Panc1 (cell line): ENCODE measurements around the gene GDF7.

Source experiments
- POLR2AphosphoS5 ChIP-seq: IDR thresholded peaks from 2 replicates; pipeline ENCODE4 v1.6.1; 2012; ENCODE audit warnings: mild to moderate bottlenecking, low read depth, low read length, moderate library complexity
- SIN3A ChIP-seq: IDR thresholded peaks from 2 replicates; pipeline ENCODE4 v1.6.1; 2012; ENCODE audit warnings: low read depth, mild to moderate bottlenecking, low read length, moderate library complexity, borderline replicate concordance; ENCODE audit not compliant: insufficient read depth
- TF ChIP-seq, protein P1 (sequence below): fragments of 450-650 bp; IDR thresholded peaks from 2 replicates; pipeline ENCODE4 v1.5.1; 2017; ENCODE audit warnings: mild to moderate bottlenecking
- TF ChIP-seq, protein P2 (sequence below), 2 experiments: IDR thresholded peaks; 2 replicates each; pipeline ENCODE4 v1.6.1; 2011 to 2012; ENCODE audit warnings: low read depth in 2 of 2, control low read depth in 1 of 2, low read length in 1 of 2, mild to moderate bottlenecking in 1 of 2, moderate library complexity in 1 of 2; ENCODE audit not compliant: insufficient read depth in 1 of 2

- TF ChIP-seq, protein P1, sequence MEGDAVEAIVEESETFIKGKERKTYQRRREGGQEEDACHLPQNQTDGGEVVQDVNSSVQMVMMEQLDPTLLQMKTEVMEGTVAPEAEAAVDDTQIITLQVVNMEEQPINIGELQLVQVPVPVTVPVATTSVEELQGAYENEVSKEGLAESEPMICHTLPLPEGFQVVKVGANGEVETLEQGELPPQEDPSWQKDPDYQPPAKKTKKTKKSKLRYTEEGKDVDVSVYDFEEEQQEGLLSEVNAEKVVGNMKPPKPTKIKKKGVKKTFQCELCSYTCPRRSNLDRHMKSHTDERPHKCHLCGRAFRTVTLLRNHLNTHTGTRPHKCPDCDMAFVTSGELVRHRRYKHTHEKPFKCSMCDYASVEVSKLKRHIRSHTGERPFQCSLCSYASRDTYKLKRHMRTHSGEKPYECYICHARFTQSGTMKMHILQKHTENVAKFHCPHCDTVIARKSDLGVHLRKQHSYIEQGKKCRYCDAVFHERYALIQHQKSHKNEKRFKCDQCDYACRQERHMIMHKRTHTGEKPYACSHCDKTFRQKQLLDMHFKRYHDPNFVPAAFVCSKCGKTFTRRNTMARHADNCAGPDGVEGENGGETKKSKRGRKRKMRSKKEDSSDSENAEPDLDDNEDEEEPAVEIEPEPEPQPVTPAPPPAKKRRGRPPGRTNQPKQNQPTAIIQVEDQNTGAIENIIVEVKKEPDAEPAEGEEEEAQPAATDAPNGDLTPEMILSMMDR = no peak
- TF ChIP-seq, protein P2, sequence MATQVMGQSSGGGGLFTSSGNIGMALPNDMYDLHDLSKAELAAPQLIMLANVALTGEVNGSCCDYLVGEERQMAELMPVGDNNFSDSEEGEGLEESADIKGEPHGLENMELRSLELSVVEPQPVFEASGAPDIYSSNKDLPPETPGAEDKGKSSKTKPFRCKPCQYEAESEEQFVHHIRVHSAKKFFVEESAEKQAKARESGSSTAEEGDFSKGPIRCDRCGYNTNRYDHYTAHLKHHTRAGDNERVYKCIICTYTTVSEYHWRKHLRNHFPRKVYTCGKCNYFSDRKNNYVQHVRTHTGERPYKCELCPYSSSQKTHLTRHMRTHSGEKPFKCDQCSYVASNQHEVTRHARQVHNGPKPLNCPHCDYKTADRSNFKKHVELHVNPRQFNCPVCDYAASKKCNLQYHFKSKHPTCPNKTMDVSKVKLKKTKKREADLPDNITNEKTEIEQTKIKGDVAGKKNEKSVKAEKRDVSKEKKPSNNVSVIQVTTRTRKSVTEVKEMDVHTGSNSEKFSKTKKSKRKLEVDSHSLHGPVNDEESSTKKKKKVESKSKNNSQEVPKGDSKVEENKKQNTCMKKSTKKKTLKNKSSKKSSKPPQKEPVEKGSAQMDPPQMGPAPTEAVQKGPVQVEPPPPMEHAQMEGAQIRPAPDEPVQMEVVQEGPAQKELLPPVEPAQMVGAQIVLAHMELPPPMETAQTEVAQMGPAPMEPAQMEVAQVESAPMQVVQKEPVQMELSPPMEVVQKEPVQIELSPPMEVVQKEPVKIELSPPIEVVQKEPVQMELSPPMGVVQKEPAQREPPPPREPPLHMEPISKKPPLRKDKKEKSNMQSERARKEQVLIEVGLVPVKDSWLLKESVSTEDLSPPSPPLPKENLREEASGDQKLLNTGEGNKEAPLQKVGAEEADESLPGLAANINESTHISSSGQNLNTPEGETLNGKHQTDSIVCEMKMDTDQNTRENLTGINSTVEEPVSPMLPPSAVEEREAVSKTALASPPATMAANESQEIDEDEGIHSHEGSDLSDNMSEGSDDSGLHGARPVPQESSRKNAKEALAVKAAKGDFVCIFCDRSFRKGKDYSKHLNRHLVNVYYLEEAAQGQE (IDR thresholded peaks at IDR 0.05; ENCODE audit: insufficient read depth in 1 of 2, low read depth in 2 of 2, low read length in 1 of 2) = no peak
- no peak for TF ChIP-seq POLR2AphosphoS5
- TF ChIP-seq SIN3A = no peak
These were observed 34.4 kb upstream of the GDF7 start for GRCh38 chr2:20632446-20632990.
